Prostate gland (tissue), 2 donors: ENCODE results near the gene RECQL5.

ENCODE experiments used
- POLR2A ChIP-seq: fragments of 450-650 bp; IDR thresholded peaks from one replicate; pipeline ENCODE4 v1.6.1; 2016; ENCODE audit warnings: antibody characterized with exemption, mild to moderate bottlenecking
- POLR2AphosphoS5 ChIP-seq: sonication (generic); formaldehyde crosslinking; IDR thresholded peaks from one replicate; pipeline ENCODE4 v1.6.1; 2017; ENCODE audit warnings: antibody characterized with exemption
- TF ChIP-seq, protein P1 (sequence below), 4 experiments: fragments of 200-600 bp in 2 of 4; fragments of 450-650 bp in 2 of 4; sonication (generic) in 2 of 4; IDR thresholded peaks; 1 replicate in 3 of 4; 2 replicates in 1 of 4; pipeline ENCODE4 v1.5.1; 2016 to 2019; ENCODE audit warnings: antibody characterized with exemption in 4 of 4, mild to moderate bottlenecking in 2 of 4, moderate library complexity in 2 of 4

DNA sequence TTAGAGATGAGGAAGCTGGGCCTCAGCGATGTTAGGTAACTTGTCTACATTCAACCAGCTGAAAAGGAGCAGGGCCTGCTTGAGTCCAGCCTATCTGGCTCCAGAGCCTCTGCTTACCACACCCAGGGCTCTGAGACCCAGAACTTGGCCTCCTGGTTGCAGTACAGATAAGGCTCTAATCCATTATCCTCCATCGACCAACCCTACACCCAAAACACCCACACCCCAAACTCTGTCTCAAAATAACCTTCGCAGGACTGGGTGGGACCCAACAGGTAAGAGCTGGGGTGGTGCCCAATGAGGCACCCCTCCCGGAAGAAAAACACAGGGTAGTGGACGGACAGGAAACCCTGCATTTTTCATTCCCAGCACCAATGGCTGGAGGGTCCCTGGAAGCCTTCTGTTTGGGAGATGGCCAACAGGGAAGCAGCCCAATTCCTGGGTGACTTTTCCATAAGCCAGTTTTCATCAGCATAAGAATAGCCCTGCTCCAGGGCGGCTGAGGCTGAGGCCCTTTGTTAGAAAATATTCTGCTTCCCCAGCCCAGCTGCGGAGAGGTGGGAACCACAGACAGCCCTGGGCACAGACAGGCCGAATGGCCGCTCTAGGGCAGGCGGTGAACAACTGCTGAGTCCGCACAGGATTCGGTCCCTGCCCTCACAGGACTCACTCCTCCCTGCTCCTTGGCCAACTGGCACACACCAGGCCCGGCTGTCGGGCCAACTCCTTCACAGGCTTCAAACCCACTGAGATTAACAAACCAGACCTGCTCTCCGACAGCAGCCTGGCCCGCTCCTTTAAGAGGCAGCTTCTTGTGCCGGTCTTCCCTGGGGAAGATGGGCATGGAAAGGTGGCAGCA is 23.9 kb downstream of the RECQL5 start:
- no peak for TF ChIP-seq POLR2A
- TF ChIP-seq, protein P1, sequence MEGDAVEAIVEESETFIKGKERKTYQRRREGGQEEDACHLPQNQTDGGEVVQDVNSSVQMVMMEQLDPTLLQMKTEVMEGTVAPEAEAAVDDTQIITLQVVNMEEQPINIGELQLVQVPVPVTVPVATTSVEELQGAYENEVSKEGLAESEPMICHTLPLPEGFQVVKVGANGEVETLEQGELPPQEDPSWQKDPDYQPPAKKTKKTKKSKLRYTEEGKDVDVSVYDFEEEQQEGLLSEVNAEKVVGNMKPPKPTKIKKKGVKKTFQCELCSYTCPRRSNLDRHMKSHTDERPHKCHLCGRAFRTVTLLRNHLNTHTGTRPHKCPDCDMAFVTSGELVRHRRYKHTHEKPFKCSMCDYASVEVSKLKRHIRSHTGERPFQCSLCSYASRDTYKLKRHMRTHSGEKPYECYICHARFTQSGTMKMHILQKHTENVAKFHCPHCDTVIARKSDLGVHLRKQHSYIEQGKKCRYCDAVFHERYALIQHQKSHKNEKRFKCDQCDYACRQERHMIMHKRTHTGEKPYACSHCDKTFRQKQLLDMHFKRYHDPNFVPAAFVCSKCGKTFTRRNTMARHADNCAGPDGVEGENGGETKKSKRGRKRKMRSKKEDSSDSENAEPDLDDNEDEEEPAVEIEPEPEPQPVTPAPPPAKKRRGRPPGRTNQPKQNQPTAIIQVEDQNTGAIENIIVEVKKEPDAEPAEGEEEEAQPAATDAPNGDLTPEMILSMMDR (IDR thresholded peaks at IDR 0.05) = no peak
- TF ChIP-seq POLR2AphosphoS5 = no peak
